Activated CD4-positive, alpha-beta T cell treated with anti-CD3 and anti-CD28 coated beads for 48 hours (primary cell): Measurements from ENCODE around the gene SERTM2.
"Not testable (repeated sequence)": the region's sequence is repeated elsewhere in the genome, so short reads cannot be mapped to it uniquely, and the experiment has no call there.

Experiments used
- DNase-seq: peaks from one replicate; pipeline ENCODE4 v3.0.0-alpha.2; 2020

The SERTM2 gene

DNA sequence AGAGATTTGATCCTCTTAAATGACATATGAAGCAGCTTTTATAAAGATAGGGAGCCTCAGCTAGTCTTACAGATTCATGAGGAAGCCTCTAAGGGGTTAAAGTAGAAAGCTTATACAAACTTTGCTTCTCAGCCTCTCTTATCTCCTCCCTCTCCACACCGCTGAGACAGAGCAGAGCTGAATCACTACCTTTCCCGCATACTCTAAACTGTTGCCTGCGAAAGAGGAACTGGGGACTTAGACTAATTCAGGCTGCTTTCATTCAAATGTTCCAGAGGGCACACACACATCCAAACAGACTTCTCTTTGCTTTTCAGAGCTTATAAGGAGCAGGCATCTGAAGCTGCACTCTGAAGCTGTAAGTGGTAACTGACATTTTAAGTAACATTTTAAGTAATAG lies at the start of gene SERTM2:
TSS of gene SERTM2 (plus strand) at position 169 of the 400 bp plus-strand sequence. CDS start 7,213 bp downstream, outside the sequence.
- DNase-seq: peak; percentile 1

DNA sequence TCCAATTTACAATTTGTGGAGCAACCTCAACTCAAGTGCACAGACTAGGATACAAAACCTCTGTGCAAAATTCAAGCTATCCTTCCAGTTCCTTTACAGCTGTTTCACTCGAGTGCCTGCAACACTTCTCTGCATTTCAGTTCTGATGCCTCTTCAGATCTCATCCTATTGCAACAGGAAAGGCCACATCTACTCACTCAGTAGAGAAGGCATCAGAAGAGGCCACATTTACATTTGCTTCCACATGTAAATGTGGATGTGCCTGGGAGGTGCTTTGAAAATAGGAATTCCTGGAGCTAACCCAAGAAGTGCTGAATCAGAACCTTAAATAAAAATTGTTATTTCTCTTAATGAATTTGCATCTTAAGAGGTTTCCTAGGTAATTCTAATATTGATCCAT lies 45.8 kb upstream of the SERTM2 start:
- no peak for DNase-seq

DNA sequence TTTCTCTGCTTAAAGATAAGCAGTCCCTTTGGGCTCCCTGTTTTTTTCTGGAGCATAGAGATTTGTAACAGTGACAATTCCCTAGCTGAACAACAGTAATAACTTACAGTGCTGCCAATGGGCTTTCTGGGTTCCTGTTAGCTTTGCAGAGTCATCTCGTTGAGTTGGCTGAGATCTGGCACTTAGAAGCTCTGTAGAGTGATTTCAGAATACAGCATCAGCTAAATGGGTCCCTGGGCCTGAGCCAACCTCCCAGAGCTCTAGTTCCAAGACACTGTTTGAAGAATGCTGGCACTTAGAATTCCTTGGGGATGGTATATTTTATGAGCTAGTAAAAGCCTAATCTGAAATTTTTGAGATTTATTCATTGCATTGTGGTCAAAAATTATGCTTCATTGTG lies 43.5 kb upstream of the SERTM2 start:
- no peak for DNase-seq

DNA sequence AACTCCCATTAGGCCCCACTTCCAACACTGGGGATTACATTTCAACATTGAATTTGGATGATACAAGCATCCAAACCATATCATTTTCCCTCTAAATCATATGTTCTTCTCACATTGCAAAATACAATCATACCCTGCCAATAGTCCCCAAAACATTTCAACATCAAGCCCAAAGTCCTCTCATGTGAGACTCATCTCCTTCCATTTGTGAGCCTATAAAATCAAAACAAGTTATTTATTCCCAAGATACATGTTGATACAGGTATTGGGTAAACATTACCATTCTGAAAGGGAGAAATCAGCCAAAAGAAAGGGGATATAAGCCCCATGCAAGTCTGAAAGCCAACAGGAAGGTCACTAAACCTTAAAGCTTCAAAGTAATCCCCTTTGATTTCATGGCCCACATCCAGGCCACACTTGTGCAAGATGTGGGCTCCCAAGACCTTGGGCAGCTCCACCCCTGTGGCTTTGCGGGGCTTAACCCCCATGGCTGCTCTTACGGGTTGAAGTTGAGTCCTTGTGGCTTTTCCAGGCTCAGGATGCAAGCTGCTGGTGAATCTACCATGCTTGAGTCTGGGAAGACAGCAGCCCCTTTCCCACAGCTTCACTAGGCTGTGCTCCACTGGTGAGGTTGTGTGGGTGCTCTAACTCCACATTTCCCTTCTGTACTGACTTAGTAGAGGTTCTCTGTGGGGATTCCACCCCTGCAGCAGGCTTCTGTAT lies 40.6 kb upstream of the SERTM2 start:
- DNase-seq: no peak

DNA sequence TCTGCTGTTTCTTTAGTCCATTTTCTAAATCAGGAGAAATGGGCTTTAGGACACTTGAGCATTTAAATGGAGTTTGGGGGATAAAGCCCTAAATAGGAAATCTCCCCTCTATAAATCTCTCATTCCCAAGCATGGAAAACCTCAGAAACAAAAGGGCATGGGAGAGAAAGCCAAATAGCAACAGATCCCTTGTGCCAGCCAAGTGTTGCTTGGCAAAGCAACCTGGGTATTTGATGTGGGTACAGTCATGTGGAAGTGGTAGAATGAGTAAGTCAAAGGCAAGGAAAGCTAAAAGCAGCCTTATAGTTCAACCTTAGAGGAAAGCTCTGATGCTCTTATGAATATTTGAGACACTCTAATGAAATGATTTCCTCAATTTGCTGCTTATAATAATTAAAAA lies 29.5 kb upstream of the SERTM2 start:
- DNase-seq: no peak

DNA sequence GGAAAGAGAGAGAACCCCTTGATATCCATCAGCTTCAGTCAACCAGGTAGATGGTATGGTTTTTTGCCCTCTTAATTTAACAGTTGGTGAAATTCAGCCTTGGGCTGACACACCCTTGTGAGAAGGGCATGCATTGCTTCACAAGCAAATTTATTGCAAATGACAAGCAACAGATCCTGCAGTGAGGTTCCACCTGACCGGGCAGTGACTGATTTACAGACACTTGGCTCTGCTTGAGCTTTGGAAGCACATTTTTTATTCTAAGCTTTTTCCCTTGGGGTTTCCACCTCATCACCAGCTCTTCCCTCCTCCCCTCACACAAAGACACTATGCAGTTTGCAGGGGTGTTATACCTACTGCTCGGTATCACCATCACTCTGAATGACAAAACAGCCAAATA lies 28.3 kb upstream of the SERTM2 start:
- DNase-seq: no peak

DNA sequence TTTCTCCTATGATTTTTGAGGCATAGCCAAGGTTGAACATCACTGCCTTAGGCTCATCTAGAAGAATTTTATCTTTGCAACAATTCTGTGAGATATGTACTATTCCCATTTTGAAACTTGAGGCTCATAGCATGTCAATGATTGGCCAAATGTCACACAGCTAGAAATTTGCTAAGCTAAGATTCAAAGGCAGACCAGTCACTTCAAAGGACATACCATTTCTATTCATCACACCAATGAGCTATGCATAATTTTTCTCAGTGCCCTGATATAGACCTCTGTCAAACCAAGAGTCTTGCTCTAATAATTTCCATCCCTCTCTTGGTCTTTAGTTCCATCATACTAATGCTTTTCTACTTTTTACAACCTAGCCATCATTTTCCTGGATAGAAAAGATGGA lies 27.6 kb upstream of the SERTM2 start:
- no peak for DNase-seq

DNA sequence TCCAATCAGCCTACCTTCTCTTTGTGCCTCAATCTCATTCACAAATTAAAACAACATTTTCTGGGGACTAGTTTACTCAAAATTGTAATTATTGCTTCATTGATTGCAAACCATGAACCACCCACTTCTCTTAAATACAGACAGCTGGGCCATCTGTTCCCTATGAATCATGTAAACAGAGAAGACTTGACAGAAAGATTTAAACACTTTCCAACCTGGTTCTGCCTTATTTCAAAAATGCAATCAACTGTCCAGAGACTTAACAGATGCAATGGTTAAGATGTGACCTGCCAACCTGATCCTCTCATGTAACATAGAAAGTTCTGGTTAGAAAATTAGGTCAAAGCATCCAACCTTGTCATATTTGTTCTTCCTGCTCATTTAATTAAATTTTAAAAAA lies 20.8 kb upstream of the SERTM2 start:
- DNase-seq: no peak

DNA sequence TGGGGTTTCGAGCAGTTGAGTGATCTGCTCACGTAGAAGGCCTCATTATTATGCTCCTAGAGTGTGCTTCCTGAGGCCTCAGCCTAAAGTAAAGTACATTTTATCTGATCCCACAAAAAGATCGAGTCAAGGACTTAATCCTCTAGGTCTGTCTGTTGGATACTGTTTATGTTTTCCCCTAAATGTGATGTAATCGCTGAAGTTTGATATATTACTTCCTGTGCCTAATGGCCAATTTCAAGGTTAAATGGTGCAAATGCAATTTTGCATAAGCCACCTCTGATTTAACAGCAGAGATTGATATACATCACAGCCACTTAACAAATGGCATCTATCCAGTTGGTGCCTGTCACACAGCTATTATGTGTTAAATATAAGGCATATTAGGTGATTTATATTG lies 19.4 kb upstream of the SERTM2 start:
- no peak for DNase-seq

DNA sequence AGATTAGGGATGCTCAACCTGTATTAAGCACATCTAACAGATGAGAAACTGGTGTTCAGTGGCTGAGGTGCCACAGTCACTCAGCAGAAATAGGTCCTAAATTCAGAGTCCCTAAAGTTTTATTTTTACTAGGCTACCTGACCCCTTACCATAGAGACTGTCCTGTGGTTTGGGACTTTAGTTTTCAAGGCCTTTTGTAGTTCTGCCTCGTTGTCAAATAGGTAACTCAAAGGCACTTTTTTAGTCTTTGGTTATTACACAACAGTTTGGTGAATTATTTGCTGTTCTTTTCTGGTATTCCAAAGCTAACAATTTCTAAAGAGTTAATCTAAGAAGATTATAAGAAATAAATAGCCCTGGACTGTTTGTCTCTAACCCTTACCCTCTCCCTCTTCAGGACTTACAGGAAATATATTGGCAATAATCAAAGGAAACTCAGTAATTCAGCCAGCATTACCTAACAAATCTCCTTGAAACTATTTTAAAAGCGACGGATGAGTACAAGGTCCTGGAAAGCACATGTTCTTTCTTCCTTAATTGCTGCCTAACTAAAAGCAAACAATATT lies 12.8 kb upstream of the SERTM2 start:
- DNase-seq: no peak

DNA sequence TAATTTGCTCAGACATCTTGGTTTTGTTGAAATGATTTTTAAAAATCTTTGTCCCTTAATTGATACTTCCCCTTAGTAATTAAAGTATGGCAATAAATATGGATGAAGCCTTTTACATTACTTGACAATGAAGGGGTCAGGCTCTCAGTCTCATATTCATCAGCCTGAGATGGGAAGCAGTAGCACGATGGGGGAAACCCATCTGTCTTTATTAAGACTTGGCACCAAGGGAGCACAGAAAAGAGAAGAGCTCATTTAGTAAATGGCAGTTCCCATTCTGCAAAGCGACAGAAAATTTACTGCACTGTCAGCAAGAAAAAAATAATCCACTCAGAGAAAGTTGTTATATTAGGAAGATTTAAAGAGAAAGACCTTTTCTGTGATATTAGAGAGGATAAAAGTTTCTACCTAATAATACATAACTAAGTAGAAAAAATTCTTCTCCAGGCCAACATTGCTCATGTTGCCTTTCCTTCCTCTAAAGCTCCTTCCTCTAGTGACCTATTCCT lies 7.9 kb upstream of the SERTM2 start:
- no peak for DNase-seq

DNA sequence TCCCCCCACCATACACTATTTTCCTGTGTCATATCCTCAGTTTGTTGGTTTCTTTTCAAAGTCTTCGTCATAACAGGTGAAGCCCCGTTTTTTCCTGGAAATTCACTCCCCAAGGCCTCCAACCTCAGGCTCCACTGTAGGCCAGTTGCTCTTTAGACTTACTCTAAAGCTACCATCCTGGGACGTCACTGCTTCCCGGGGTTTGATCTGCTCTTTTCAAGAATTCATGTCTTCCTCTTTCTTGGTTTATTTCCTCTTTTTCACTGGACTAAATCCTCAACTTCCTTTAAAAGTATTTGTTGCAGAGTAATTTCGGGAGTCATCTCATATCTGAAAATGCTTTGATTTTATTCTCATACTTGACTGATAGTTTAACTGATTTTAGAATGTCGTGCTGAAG lies 6.5 kb upstream of the SERTM2 start:
- DNase-seq: no peak

DNA sequence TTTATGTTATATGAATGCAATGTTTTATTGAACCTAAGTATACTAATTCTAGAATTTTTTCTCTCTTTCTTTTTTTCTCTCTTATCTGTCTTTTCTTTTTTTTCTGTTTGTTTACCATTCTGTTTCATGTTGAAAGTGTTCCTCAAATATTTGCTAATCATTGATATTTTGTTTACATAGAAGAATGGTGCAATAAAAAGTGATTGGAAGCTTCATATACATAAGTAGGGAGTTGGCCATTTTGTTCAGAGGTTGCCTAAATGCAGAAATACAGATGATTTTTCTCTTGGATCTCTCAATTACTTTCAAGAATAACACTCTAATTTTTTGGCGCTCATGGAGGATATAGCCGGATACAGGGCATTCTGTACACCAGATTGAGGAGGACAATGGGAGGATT lies 5.7 kb upstream of the SERTM2 start:
- DNase-seq: no peak

DNA sequence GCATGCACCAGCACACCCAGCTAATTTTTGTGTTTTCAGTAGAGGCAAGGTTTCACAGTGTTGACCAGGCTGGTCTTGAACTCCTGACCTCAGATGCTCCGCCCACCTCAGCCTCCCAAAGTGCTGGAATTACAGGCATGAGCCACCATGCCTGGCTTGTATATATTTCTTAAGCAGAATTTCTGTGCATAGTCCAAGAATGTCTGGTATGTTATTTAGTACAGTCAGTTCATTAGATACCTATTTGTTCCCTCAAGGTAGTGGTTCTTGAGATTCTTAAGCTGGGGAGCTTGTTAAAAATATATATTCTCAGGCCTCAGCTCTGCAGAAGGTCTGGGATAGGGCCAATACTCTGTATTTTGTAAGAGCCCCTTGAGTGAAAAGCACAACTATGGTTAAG lies 4.6 kb upstream of the SERTM2 start:
- no peak for DNase-seq

DNA sequence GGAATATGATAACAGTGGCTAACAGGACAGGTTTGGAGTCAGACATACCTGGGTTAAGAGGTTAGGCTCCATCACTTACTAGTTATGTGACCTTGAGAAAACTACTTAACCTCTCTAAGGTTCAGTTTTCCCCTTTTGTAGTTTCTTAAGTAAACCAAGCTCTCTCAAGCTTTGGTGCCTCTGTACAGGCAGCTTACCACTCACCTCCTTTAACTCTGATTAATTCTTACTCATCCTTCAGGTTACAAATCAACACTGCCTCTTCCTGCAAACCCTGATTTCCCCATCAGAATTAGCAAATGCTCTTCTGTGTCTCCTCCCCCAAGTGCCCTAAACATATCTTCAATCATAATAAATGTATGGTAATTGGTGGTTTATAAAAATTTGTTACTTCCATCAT lies 3.5 kb upstream of the SERTM2 start:
- DNase-seq: no peak

DNA sequence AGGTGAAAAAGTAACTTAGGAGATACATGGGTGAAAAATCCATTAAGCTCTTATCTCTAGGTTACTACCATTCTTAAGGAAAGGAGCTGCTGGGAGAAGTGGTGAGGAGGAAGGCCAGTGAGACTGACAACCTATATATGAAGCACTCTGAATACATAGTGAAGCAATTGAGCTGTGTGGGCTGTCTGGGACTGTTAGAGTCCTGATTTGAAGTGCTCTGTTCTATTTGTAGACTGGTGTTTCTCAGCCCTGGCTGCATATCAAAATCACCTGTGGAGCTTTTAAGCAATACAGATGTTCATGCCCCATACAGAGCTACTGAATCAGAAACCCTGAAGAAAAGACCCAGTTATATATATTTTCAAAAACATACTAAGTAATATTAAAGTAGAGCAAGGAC lies 3.9 kb downstream of the SERTM2 start:
- no peak for DNase-seq

DNA sequence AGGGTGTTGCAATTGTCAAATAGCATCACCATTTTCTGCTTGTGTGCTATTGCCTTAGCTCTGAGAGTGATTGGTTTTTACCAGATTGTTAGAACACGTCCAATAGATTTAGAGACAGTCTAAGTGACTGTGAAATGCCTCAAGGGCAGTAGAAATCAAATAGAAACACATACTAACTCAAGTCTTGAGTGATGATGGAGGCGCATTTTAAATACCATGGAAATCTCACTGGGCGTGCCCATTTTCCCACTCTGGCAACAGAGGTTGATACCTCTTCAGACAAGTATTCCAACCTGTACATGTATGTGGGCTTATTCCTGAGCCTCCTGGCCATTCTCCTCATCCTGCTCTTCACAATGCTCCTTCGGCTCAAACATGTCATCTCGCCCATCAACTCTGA lies 7.2 kb downstream of the SERTM2 start:
- no peak for DNase-seq

DNA sequence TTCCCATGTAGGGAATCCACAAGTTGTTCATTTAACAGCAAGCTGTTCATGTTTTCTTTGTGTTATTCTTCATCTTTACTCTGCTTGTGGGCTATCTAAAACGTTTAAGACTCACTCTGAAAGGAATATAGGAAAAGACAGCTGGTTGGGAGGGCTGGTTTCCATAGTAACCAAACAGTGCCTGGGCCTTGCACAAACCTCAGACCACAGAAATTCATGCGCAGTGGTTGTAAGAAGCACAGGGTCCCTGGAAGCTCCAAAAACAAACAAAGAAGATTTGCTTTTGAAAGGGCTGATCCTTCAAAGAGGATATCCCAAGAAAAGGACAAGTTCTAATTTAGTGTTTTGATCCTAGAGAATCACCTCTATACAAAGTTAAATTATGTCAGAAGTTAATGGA lies 7.8 kb downstream of the SERTM2 start:
- no peak for DNase-seq

DNA sequence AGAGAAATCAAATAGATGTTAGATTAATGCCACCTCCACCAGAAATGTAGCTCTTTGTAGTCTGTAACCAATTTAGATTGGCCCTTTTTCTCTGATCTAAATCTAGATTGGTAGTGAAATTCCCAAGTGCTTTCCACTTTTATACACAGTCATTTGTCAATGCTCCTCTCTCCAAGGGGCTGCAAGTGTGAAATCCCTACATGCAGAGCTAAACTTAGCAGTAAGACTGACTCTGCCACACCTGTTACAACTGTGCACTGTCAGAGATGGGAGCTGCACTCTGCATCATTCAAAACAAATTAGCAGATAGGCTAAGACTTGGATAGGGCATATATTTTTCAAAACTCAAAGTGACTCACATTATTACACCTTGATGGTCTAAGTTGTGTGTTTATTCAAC lies 9.1 kb downstream of the SERTM2 start:
- DNase-seq: no peak

DNA sequence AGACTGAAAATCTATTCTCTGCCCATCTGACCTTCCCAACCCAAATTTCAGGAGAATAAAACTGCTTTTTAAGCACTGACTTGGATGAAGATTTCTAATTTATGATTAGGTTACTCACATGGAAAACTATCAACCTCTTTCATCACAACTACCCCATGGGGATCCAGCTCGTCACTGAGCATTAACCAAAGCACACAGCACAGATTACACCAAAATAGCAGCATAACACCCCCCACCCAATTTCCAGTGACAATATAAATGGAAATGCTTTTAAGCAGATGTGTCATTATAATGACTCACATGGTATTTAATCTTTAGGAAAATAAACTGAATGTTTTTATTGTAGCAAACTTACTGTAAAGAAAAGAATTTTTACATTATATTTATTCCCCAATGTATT lies 9.7 kb downstream of the SERTM2 start:
- DNase-seq: no peak

DNA sequence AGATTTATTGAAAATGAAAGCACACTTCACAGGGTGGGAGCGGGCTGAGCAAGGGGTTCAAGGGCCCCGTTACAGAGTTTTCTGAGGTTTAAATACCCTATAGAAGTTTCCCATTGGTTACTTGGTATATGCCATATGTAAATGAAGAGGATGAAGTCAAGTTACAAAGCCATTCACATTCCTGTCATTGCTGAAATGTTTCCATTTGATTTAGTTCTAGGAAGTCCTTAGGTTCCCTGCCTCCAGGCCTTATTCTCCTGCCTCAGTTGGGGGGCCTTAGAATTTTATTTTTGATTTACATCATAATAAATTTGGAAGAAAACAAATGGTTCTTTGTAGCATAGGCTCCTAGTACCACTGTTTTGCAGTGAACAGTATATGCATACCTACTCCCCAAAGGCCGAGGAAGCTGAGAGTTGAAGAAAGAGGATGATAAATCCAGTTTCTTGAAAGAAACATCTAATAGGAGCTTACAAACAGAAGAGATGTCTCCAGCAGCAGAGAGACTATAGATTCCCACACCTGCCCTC lies 31.8 kb downstream of the SERTM2 start:
- no peak for DNase-seq

DNA sequence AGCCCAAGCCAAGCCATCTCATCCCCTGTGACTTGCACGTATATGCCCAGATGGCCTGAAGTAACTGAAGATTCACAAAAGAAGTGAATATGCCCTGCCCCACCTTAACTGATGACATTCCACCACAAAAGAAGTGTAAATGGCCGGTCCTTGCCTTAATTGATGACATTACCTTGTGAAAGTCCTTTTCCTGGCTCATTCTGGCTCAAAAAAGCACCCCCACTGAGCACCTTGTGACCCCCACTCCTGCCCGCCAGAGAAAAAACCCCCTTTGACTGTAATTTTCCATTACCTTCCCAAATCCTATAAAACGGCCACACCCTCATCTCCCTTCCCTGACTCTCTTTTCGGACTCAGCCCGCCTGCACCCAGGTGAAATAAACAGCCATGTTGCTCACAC lies 37.8 kb downstream of the SERTM2 start:
- not testable (repeated sequence) for DNase-seq

DNA sequence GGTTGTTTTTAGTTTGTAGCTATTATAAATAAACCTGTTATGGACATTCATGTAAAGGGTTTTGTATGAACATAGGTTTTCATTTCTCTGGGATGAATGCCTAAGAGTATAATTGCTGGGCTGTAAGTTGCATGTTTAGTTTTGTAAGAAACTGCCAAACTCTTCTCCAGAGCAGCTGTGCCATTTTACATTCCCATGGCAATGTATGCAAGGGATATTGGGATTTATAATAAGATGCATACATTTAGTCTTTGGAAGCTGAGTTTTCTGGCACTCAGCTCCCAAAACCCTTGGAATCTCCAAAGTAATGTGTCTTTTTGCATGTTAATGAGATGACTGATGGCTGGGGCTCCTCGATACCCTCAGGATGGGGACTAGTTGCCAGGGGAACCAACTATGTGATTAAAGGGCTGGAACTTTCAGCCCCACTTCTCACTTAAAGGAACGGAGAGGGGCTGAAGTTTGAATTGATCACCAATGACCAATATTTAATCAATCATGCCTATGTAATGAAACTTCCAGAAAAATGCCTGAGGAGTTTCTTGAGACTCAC lies 44.0 kb downstream of the SERTM2 start:
- no peak for DNase-seq

DNA sequence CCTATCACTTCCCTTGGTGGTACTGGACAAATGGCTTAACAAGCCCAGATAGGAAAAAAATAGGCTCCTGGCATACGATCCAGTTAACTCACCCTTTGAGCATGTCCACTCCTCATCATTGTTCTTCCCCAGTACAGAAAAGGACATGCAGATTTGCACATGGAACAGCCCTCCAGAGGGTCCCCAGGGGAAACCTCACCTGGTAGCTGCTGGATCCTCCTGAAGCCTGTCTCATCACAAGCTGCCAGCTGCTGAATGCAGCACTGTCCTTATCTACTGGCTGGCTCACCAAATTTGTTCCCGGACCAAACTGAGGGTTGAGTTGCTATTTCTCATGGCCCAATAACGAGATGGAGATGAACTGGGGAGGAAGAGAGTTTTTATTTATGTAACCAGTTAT lies 49.4 kb downstream of the SERTM2 start:
- DNase-seq: no peak
